Epithelial cell of esophagus (primary cell): ENCODE results near the gene TTC39C.

Experiments
- DNase-seq: peaks from one replicate; pipeline ENCODE4 v3.0.0; 2010; ENCODE audit warnings: low read depth
- H3K4me3 ChIP-seq: 2 replicates; pipeline ENCODE4 v1.5.1; 2011; ENCODE audit warnings: mild to moderate bottlenecking, low read length, control low read depth
- CTCF ChIP-seq: IDR thresholded peaks from 2 replicates; pipeline ENCODE4 v1.5.1; 2011; ENCODE audit warnings: low read depth, mild to moderate bottlenecking, low read length, control low read depth, inconsistent platforms; ENCODE audit not compliant: insufficient read depth; ENCODE audit errors: missing control alignments

The TTC39C gene

GRCh38 chr18:23992089-23992940, 22.2 kb upstream of the TTC39C start:
- TF ChIP-seq CTCF = no peak
- peak; percentile 82 for DNase-seq
- H3K4me3 ChIP-seq = no peak overlapping the region

- H3K4me3 ChIP-seq = no peak overlapping the region
- TF ChIP-seq CTCF = no peak
- DNase-seq = no peak
Observed at GRCh38 chr18:23992941-23993280, 21.6 kb upstream of the TTC39C start.

GRCh38 chr18:23994361-23994902, 20.1 kb upstream of the TTC39C start:
- DNase-seq = peak; percentile 93
- no peak overlapping the region for H3K4me3 ChIP-seq

GRCh38 chr18:23995180-23995579, 19.4 kb upstream of the TTC39C start:
- TF ChIP-seq CTCF = no peak
- DNase-seq = no peak
- H3K4me3 ChIP-seq = no peak overlapping the region

More at GRCh38 chr18:23994361-23994902, 20.1 kb upstream of the TTC39C start:
- TF ChIP-seq CTCF = no peak

- no peak for TF ChIP-seq CTCF
Observed at GRCh38 chr18:23998018-23998417, 16.5 kb upstream of the TTC39C start.

GRCh38 chr18:23998820-23999219, 15.7 kb upstream of the TTC39C start:
- no peak for TF ChIP-seq CTCF
- peak; percentile 95 for DNase-seq

More at GRCh38 chr18:23998018-23998417, 16.5 kb upstream of the TTC39C start:
- no peak for DNase-seq
- H3K4me3 ChIP-seq = no peak overlapping the region

More at GRCh38 chr18:23998820-23999219, 15.7 kb upstream of the TTC39C start:
- H3K4me3 ChIP-seq = no peak overlapping the region
